ENCODE data around the gene ERMAP. TPM values are rescaled to one million over a fixed set of nuclear protein-coding genes. Genes with fewer than 3 reads are reported as not detected.

ERMAP gene
- total and polyA plus RNA-seq, 10 of the 15 experiments (the other 5 are each of a cell fraction or from before 2014, with no cell fraction given), result 1.4 to 6.8 (median 4.1) TPM

DNA sequence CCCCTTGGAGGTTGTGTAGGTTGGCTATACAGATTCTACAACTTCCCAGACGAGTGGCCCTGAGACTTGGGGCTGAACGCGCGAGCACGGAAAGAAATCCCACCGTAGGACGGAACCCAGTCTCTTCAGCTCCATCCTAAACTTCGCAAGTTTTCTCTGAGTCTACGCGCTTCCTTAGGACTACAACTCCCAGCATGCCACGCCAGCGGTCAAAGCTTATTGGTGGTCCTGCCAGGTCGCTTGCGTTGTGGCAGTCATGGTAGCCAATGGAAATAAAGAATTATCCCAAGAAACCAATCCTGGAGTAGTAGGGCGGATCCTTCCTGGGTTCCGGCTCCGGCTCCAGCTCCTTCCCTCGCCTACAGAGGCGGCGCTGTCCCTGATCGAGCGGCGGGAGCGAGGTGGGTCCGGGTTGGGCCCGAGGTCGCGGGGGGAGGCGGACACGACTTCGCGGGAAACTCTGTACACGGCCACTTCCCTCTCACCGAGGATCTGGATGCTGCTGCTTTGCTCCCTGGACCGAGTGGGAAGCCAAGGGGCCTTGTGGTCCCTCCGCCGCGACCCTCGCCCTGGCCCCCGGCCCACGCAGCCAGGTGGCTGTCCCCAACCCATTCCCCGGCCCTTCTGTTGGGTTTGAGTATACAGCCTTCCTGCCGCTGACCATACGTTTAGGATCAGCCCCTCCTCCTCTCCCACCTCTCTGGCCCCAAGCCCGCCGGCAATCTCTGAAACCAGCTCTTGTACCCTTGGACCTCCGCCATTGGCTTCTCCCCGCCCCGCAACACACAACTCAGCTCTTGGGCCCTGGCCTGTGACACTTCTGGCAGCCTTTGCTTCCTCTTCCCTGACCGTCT lies 29.6 kb downstream of the ERMAP start, which contains the start of gene ZNF691 (continued):
- TF ChIP-seq, protein P1, sequence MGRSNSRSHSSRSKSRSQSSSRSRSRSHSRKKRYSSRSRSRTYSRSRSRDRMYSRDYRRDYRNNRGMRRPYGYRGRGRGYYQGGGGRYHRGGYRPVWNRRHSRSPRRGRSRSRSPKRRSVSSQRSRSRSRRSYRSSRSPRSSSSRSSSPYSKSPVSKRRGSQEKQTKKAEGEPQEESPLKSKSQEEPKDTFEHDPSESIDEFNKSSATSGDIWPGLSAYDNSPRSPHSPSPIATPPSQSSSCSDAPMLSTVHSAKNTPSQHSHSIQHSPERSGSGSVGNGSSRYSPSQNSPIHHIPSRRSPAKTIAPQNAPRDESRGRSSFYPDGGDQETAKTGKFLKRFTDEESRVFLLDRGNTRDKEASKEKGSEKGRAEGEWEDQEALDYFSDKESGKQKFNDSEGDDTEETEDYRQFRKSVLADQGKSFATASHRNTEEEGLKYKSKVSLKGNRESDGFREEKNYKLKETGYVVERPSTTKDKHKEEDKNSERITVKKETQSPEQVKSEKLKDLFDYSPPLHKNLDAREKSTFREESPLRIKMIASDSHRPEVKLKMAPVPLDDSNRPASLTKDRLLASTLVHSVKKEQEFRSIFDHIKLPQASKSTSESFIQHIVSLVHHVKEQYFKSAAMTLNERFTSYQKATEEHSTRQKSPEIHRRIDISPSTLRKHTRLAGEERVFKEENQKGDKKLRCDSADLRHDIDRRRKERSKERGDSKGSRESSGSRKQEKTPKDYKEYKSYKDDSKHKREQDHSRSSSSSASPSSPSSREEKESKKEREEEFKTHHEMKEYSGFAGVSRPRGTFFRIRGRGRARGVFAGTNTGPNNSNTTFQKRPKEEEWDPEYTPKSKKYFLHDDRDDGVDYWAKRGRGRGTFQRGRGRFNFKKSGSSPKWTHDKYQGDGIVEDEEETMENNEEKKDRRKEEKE (IDR thresholded peaks at IDR 0.05), result no peak
- TF ChIP-seq, protein P2, sequence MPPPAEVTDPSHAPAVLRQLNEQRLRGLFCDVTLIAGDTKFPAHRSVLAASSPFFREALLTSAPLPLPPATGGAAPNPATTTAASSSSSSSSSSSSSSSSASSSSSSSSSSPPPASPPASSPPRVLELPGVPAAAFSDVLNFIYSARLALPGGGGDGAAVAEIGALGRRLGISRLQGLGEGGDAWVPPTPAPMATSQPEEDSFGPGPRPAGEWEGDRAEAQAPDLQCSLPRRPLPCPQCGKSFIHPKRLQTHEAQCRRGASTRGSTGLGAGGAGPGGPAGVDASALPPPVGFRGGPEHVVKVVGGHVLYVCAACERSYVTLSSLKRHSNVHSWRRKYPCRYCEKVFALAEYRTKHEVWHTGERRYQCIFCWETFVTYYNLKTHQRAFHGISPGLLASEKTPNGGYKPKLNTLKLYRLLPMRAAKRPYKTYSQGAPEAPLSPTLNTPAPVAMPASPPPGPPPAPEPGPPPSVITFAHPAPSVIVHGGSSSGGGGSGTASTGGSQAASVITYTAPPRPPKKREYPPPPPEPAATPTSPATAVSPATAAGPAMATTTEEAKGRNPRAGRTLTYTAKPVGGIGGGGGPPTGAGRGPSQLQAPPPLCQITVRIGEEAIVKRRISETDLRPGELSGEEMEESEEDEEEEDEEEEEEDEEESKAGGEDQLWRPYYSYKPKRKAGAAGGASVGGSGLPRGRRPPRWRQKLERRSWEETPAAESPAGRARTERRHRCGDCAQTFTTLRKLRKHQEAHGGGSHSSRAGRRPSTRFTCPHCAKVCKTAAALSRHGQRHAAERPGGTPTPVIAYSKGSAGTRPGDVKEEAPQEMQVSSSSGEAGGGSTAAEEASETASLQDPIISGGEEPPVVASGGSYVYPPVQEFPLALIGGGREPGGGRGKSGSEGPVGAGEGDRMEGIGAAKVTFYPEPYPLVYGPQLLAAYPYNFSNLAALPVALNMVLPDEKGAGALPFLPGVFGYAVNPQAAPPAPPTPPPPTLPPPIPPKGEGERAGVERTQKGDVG (CRISPR knock-in tag; IDR thresholded peaks at IDR 0.05), result no peak
- TF ChIP-seq CBX5 (IDR thresholded peaks at IDR 0.05; ENCODE audit: low read depth) (no peak), WRNIP1 (IDR thresholded peaks at IDR 0.05; ENCODE audit: borderline replicate concordance, low read depth, low read length) (no peak), MTA2 (IDR thresholded peaks at IDR 0.05; ENCODE audit: low read depth) (no peak), MEF2B (IDR thresholded peaks at IDR 0.05; ENCODE audit: partially characterized antibody, poor library complexity, severe bottlenecking) (no peak), EP300 (IDR thresholded peaks at IDR 0.05; ENCODE audit: borderline replicate concordance in 1 of 2, control insufficient read depth in 1 of 2, low read depth in 2 of 2, low read length in 2 of 2) (no peak), BRCA1 (IDR thresholded peaks at IDR 0.05; ENCODE audit: low read depth, low read length) (no peak), STAT1 (conservative IDR thresholded peaks at IDR 0.05) (no peak), PAX5 (IDR thresholded peaks at IDR 0.05; ENCODE audit: borderline replicate concordance, low read depth, low read length) (no peak), SREBF2 (IDR thresholded peaks at IDR 0.05; ENCODE audit: low read length) (0 out of 2 replicates have a peak, but pooled peaks have one; percentile 29), CHD4 (IDR thresholded peaks at IDR 0.05) (no peak), GABPA (IDR thresholded peaks at IDR 0.05; ENCODE audit: low read depth) (peak; percentile 94), PAX8 (IDR thresholded peaks at IDR 0.05) (no peak), STAT3 (IDR thresholded peaks at IDR 0.05; ENCODE audit: low read depth, low read length) (no peak), SP1 (IDR thresholded peaks at IDR 0.05; ENCODE audit: low read depth, low read length) (peak; percentile 99), ZSCAN29 (IDR thresholded peaks at IDR 0.05) (0 out of 2 replicates have a peak, but pooled peaks have one; percentile 7)
- TF ChIP-seq, protein P3, sequence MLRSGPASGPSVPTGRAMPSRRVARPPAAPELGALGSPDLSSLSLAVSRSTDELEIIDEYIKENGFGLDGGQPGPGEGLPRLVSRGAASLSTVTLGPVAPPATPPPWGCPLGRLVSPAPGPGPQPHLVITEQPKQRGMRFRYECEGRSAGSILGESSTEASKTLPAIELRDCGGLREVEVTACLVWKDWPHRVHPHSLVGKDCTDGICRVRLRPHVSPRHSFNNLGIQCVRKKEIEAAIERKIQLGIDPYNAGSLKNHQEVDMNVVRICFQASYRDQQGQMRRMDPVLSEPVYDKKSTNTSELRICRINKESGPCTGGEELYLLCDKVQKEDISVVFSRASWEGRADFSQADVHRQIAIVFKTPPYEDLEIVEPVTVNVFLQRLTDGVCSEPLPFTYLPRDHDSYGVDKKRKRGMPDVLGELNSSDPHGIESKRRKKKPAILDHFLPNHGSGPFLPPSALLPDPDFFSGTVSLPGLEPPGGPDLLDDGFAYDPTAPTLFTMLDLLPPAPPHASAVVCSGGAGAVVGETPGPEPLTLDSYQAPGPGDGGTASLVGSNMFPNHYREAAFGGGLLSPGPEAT (IDR thresholded peaks at IDR 0.05; ENCODE audit: low read depth), result 0 out of 2 replicates have a peak, but pooled peaks have one; percentile 16
- TF ChIP-seq, protein P4, sequence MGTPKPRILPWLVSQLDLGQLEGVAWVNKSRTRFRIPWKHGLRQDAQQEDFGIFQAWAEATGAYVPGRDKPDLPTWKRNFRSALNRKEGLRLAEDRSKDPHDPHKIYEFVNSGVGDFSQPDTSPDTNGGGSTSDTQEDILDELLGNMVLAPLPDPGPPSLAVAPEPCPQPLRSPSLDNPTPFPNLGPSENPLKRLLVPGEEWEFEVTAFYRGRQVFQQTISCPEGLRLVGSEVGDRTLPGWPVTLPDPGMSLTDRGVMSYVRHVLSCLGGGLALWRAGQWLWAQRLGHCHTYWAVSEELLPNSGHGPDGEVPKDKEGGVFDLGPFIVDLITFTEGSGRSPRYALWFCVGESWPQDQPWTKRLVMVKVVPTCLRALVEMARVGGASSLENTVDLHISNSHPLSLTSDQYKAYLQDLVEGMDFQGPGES (IDR thresholded peaks at IDR 0.05), result peak; percentile 94
- TF ChIP-seq, protein P5, sequence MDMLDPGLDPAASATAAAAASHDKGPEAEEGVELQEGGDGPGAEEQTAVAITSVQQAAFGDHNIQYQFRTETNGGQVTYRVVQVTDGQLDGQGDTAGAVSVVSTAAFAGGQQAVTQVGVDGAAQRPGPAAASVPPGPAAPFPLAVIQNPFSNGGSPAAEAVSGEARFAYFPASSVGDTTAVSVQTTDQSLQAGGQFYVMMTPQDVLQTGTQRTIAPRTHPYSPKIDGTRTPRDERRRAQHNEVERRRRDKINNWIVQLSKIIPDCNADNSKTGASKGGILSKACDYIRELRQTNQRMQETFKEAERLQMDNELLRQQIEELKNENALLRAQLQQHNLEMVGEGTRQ (IDR thresholded peaks at IDR 0.05; ENCODE audit: borderline replicate concordance, low read depth, low read length), result no peak
